Vagina (tissue), 2 donors: ENCODE results near the gene SSBP2. TPM values are rescaled to one million over a fixed set of nuclear protein-coding genes. Genes with fewer than 3 reads are reported as not detected.

ENCODE experiments used
- DNase-seq, 2 donors: peaks; one replicate each; pipeline ENCODE4 v3.0.0-alpha.2; 2017; ENCODE audit errors: extremely low spot score in 2 of 2
- H3K27ac ChIP-seq: fragments of 200-600 bp; sonication (generic); one replicate; pipeline ENCODE4 v1.5.1; 2019
- H3K27me3 ChIP-seq: fragments of 200-600 bp; sonication (generic); one replicate; pipeline ENCODE4 v1.5.1; 2019
- H3K36me3 ChIP-seq, 2 donors: fragments of 200-600 bp; sonication (generic); one replicate each; pipeline ENCODE4 v1.5.1; 2017 to 2019
- H3K4me1 ChIP-seq: fragments of 200-600 bp; sonication (generic); one replicate; pipeline ENCODE4 v1.5.1; 2019
- H3K4me3 ChIP-seq, 2 donors: fragments of 200-600 bp; sonication (generic); 1 replicate in 1 of 2; 2 replicates in 1 of 2; pipeline ENCODE4 v1.5.1; 2016 to 2019
- H3K9me3 ChIP-seq: fragments of 200-600 bp; sonication (generic); one replicate; pipeline ENCODE4 v1.5.1; 2019
- CTCF ChIP-seq, 3 experiments: fragments of 450-650 bp in 2 of 3; fragments of 200-600 bp in 1 of 3; sonication (generic) in 1 of 3; IDR thresholded peaks; one replicate each; pipeline ENCODE4 v1.5.1; 2017 to 2019; ENCODE audit warnings: antibody characterized with exemption in 3 of 3, mild to moderate bottlenecking in 2 of 3, moderate library complexity in 2 of 3
- POLR2A ChIP-seq, 2 donors: fragments of 450-650 bp; IDR thresholded peaks; one replicate each; pipeline ENCODE4 v1.6.1; 2017; ENCODE audit warnings: antibody characterized with exemption in 2 of 2, mild to moderate bottlenecking in 2 of 2, moderate library complexity in 2 of 2
- POLR2AphosphoS5 ChIP-seq, 2 donors: sonication (generic); formaldehyde crosslinking; IDR thresholded peaks; one replicate each; pipeline ENCODE4 v1.9.0; 2017; ENCODE audit warnings: antibody characterized with exemption in 2 of 2, mild to moderate bottlenecking in 2 of 2, low read depth in 1 of 2; ENCODE audit not compliant: insufficient read depth in 1 of 2
- intact Hi-C: fragments of 100-400 bp; cut with DNase I; formaldehyde crosslinking; loops from one replicate; pipeline ENCODE4 v1.15.1; 2023
- total RNA-seq: library from RNA; depleted of rRNA; stranded (reverse); fragments of >200 nt; gene quantifications from one replicate; pipeline ENCODE4 v1.2.3, GENCODE V29; 2016

SSBP2 gene
- total RNA-seq, 1 donor from 2014 or later = 66.3 TPM

GRCh38 chr5:81429985-81430384 lies 320.9 kb downstream of the SSBP2 start:
- DNase-seq = no peak
- Histone ChIP-seq H3K27ac (no peak overlapping the region), H3K4me3 (no peak overlapping the region), H3K36me3 (no peaks in the 10 kb centered on the region), H3K9me3 (no peaks in the 10 kb centered on the region), H3K27me3 (no peaks in the 10 kb centered on the region), H3K4me1 (peaks cover 10% of the 10 kb centered on the region)
- TF ChIP-seq POLR2AphosphoS5 (IDR thresholded peaks at IDR 0.05; ENCODE audit: insufficient read depth in 1 of 2, low read depth in 1 of 2) (no peak), POLR2A (IDR thresholded peaks at IDR 0.05) (no peak), CTCF (IDR thresholded peaks at IDR 0.05) (no peak)
- intact Hi-C loops = loop anchor here (5.0 to 10.0 kb wide), 2 partner anchors 542 to 735 kb away; partner anchors contain the start of gene ATG10

- DNase-seq = no peak
- Histone ChIP-seq H3K27me3 (no peaks in the 10 kb centered on the region), H3K27ac (no peak overlapping the region), H3K36me3 (no peaks in the 10 kb centered on the region), H3K9me3 (no peaks in the 10 kb centered on the region), H3K4me1 (peaks cover 10% of the 10 kb centered on the region), H3K4me3 (no peak overlapping the region)
- TF ChIP-seq POLR2AphosphoS5 (IDR thresholded peaks at IDR 0.05; ENCODE audit: insufficient read depth in 1 of 2, low read depth in 1 of 2) (no peak), POLR2A (IDR thresholded peaks at IDR 0.05) (no peak), CTCF (IDR thresholded peaks at IDR 0.05) (no peak)
- intact Hi-C loops = loop anchor here (5.0 to 10.0 kb wide), 2 partner anchors 543 to 735 kb away; partner anchors contain the start of gene ATG10
Measured at GRCh38 chr5:81429363-81429762, 321.5 kb downstream of the SSBP2 start.

- Histone ChIP-seq H3K27me3 (no peaks in the 10 kb centered on the region), H3K4me3 (no peak overlapping the region), H3K27ac (no peak overlapping the region), H3K9me3 (no peaks in the 10 kb centered on the region), H3K4me1 (peaks cover 10% of the 10 kb centered on the region), H3K36me3 (no peaks in the 10 kb centered on the region)
- no peak for TF ChIP-seq POLR2A (IDR thresholded peaks at IDR 0.05)
- no peak for TF ChIP-seq CTCF (IDR thresholded peaks at IDR 0.05)
- TF ChIP-seq POLR2AphosphoS5 (IDR thresholded peaks at IDR 0.05; ENCODE audit: insufficient read depth in 1 of 2, low read depth in 1 of 2) = no peak
- DNase-seq = no peak
- intact Hi-C loops = loop anchor here (5.0 to 10.0 kb wide), 2 partner anchors 543 to 736 kb away; partner anchors contain the start of gene ATG10
Measured at GRCh38 chr5:81428861-81429260, 322.0 kb downstream of the SSBP2 start.

- intact Hi-C loops = loop anchor here (5.0 to 10.0 kb wide), 2 partner anchors 544 to 736 kb away; partner anchors contain the start of gene ATG10
Measured at GRCh38 chr5:81428446-81428845, 322.5 kb downstream of the SSBP2 start.

More at GRCh38 chr5:81428446-81428845, 322.5 kb downstream of the SSBP2 start:
- Histone ChIP-seq H3K9me3 (no peaks in the 10 kb centered on the region), H3K4me1 (peaks cover 12% of the 10 kb centered on the region), H3K4me3 (no peak overlapping the region), H3K27ac (no peak overlapping the region), H3K36me3 (no peaks in the 10 kb centered on the region), H3K27me3 (no peaks in the 10 kb centered on the region)
- DNase-seq = no peak
- TF ChIP-seq POLR2A (IDR thresholded peaks at IDR 0.05) (no peak), CTCF (IDR thresholded peaks at IDR 0.05) (no peak), POLR2AphosphoS5 (IDR thresholded peaks at IDR 0.05; ENCODE audit: insufficient read depth in 1 of 2, low read depth in 1 of 2) (no peak)
